WTC11 (cell line): Measurements from ENCODE around the gene AXIN2. TPM values are rescaled to one million over a fixed set of nuclear protein-coding genes. Genes with fewer than 3 reads are reported as not detected.

Experiments used
- ATAC-seq: fragments of 200-7000 bp; cut with Tn5 transposase; 2 replicates; pipeline ENCODE4 v1.10.0; 2021; ENCODE audit warnings: mild to moderate bottlenecking, moderate library complexity
- CTCF ChIA-PET: fragments of 300-600 bp; sonication (Branson Sonifier 250); formaldehyde crosslinking; loops from one replicate; lab custom pipeline; 2021; ENCODE audit warnings: antibody characterized with exemption; lab: Charles Lee
- POLR2A ChIA-PET: fragments of 350-600 bp; sonication (Branson Sonifier 250); formaldehyde crosslinking; loops from one replicate; lab custom pipeline; 2021; ENCODE audit warnings: antibody characterized with exemption; lab: Charles Lee
- DNase-seq: peaks from one replicate; pipeline ENCODE4 v3.0.0; 2021; ENCODE audit warnings: low spot score
- H3K27ac Mint-ChIP-seq: 2 replicates; pipeline ENCODE4 v1.8.0; 2021; ENCODE audit warnings: mixed read lengths
- H3K27me3 Mint-ChIP-seq: 2 replicates; pipeline ENCODE4 v1.8.0; 2021; ENCODE audit warnings: low read depth, mild to moderate bottlenecking, moderate library complexity, mixed read lengths
- H3K36me3 Mint-ChIP-seq: 2 replicates; pipeline ENCODE4 v1.8.0; 2021; ENCODE audit warnings: mixed read lengths
- H3K4me1 Mint-ChIP-seq: 2 replicates; pipeline ENCODE4 v1.8.0; 2022; ENCODE audit warnings: mixed read lengths
- H3K4me3 Mint-ChIP-seq: 2 replicates; pipeline ENCODE4 v1.8.0; 2021; ENCODE audit warnings: mild to moderate bottlenecking, moderate library complexity, mixed read lengths
- H3K9me3 Mint-ChIP-seq: 2 replicates; pipeline ENCODE4 v1.8.0; 2021; ENCODE audit warnings: mixed read lengths
- CREM ChIP-seq: sonication (generic); formaldehyde crosslinking; IDR thresholded peaks from 2 replicates; pipeline ENCODE4 v1.8.1; 2022; ENCODE audit warnings: mild to moderate bottlenecking, missing genetic modification reagents, moderate library complexity
- ELF4 ChIP-seq: sonication (generic); formaldehyde crosslinking; IDR thresholded peaks from 2 replicates; pipeline ENCODE4 v1.8.1; 2022; ENCODE audit warnings: low read depth, mild to moderate bottlenecking, moderate library complexity, missing genetic modification reagents
- ETV6 ChIP-seq: sonication (generic); formaldehyde crosslinking; IDR thresholded peaks from 2 replicates; pipeline ENCODE4 v1.8.1; 2022; ENCODE audit warnings: mild to moderate bottlenecking, missing genetic modification reagents
- FOXJ3 ChIP-seq: sonication (generic); formaldehyde crosslinking; IDR thresholded peaks from 2 replicates; pipeline ENCODE4 v1.9.0; 2021; ENCODE audit warnings: missing genetic modification reagents, mild to moderate bottlenecking, borderline replicate concordance
- FOXK1 ChIP-seq: sonication (generic); formaldehyde crosslinking; IDR thresholded peaks from 2 replicates; pipeline ENCODE4 v1.8.0; 2022; ENCODE audit warnings: mild to moderate bottlenecking, moderate library complexity, missing genetic modification reagents
- GRHL2 ChIP-seq: fragments of 250-450 bp; sonication (Bioruptor Pico); IDR thresholded peaks from 2 replicates; pipeline ENCODE4 v1.8.0; 2022; ENCODE audit warnings: mild to moderate bottlenecking, moderate library complexity; ENCODE audit not compliant: insufficient replicate concordance, severe bottlenecking
- JAZF1 ChIP-seq: fragments of 250-450 bp; sonication (Bioruptor Pico); IDR thresholded peaks from 2 replicates; pipeline ENCODE4 v1.9.0; 2021; ENCODE audit warnings: moderate library complexity, mild to moderate bottlenecking, inconsistent platforms
- MLX ChIP-seq: sonication (generic); formaldehyde crosslinking; IDR thresholded peaks from 2 replicates; pipeline ENCODE4 v1.8.1; 2023; ENCODE audit warnings: mild to moderate bottlenecking, missing genetic modification reagents, moderate library complexity
- NFYB ChIP-seq: sonication (generic); formaldehyde crosslinking; conservative IDR thresholded peaks from 2 replicates; pipeline ENCODE4 v1.8.0; 2022; ENCODE audit warnings: low read depth, missing genetic modification reagents
- OVOL2 ChIP-seq: fragments of 250-450 bp; sonication (Bioruptor Pico); IDR thresholded peaks from 2 replicates; pipeline ENCODE4 v1.9.0; 2021; ENCODE audit warnings: mild to moderate bottlenecking, borderline replicate concordance
- SOX15 ChIP-seq: fragments of 250-450 bp; sonication (Bioruptor Pico); IDR thresholded peaks from 2 replicates; pipeline ENCODE4 v1.9.0; 2021; ENCODE audit warnings: mild to moderate bottlenecking
- TEAD4 ChIP-seq: sonication (generic); formaldehyde crosslinking; IDR thresholded peaks from 2 replicates; pipeline ENCODE4 v1.8.0; 2022; ENCODE audit warnings: mild to moderate bottlenecking, missing genetic modification reagents
- TP53 ChIP-seq: sonication (generic); formaldehyde crosslinking; IDR thresholded peaks from 2 replicates; pipeline ENCODE4 v1.8.1; 2023; ENCODE audit warnings: mild to moderate bottlenecking, missing genetic modification reagents
- ZNF317 ChIP-seq: sonication (generic); formaldehyde crosslinking; IDR thresholded peaks from 2 replicates; pipeline ENCODE4 v1.8.1; 2023; ENCODE audit warnings: low read depth, mild to moderate bottlenecking, moderate library complexity, missing genetic modification reagents, borderline replicate concordance
- ZNF416 ChIP-seq: fragments of 250-450 bp; sonication (Bioruptor Pico); IDR thresholded peaks from 2 replicates; pipeline ENCODE4 v1.9.0; 2021; ENCODE audit warnings: mild to moderate bottlenecking, inconsistent platforms
- ZNF671 ChIP-seq: fragments of 250-450 bp; sonication (Bioruptor Pico); IDR thresholded peaks from 2 replicates; pipeline ENCODE4 v1.8.0; 2021; ENCODE audit warnings: mild to moderate bottlenecking
- total RNA-seq: library from RNA; stranded (reverse); gene quantifications from 3 replicates; pipeline ENCODE4 v1.2.3, GENCODE V29; 2021
- TF ChIP-seq, protein P1 (sequence below): sonication (generic); formaldehyde crosslinking; IDR thresholded peaks from 2 replicates; pipeline ENCODE4 v1.8.0; 2023; ENCODE audit warnings: mild to moderate bottlenecking, missing genetic modification reagents
- TF ChIP-seq, protein P2 (sequence below): sonication (generic); formaldehyde crosslinking; IDR thresholded peaks from 2 replicates; pipeline ENCODE4 v1.8.1; 2022; ENCODE audit warnings: mild to moderate bottlenecking, moderate library complexity, missing genetic modification reagents
- TF ChIP-seq, protein P3 (sequence below): sonication (generic); formaldehyde crosslinking; IDR thresholded peaks from 2 replicates; pipeline ENCODE4 v1.8.0; 2022; ENCODE audit warnings: mild to moderate bottlenecking, missing genetic modification reagents
- TF ChIP-seq, protein P4 (sequence below): sonication (generic); formaldehyde crosslinking; IDR thresholded peaks from 2 replicates; pipeline ENCODE4 v1.8.1; 2023; ENCODE audit warnings: mild to moderate bottlenecking, missing genetic modification reagents, moderate library complexity
- TF ChIP-seq, protein P5 (sequence below): sonication (generic); formaldehyde crosslinking; IDR thresholded peaks from 2 replicates; pipeline ENCODE4 v1.8.1; 2022; ENCODE audit warnings: low read depth, missing genetic modification reagents, borderline replicate concordance

The AXIN2 gene
- total RNA-seq, 1 experiment from 2014 or later, result 35.0 TPM

DNA sequence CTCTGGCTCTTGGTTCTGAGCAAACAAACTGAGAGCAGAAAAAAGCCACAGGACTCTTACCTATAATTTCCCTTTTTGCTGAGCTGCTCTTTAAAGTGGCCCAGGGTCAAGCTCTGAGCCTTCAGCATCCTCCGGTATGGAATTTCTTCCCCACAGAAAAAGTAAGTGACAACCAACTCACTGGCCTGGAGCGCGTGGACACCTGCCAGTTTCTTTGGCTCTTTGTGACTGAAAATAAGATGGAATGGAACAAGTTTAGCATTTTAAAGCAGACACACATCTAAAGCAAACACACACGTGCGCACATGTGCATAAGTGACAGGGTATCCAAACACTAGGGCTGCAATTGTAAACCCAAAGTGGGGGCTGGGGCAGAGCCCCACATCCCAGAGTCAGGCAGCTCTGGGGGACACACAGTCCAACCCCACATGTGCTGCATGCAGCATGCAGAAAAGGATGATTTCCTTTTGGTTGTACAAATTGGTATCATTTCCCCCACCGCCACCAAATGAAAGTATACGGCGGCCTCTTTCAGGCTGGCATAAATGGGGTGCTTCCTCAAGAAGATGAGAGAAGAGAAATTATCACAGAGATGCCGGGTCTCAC lies 27.5 kb downstream of the AXIN2 start:
- H3K9me3 Mint-ChIP-seq, result no peaks in the 10 kb centered on the region
- peaks cover 54% of the 10 kb centered on the region for H3K4me1 Mint-ChIP-seq
- CTCF ChIA-PET, result interaction anchor here (1.0 kb wide), 1 partner anchor 10 kb away, joined by 3 read pairs; no protein-coding TSS in a partner anchor
- H3K27me3 Mint-ChIP-seq, result no peaks in the 10 kb centered on the region
- TF ChIP-seq, protein P1, sequence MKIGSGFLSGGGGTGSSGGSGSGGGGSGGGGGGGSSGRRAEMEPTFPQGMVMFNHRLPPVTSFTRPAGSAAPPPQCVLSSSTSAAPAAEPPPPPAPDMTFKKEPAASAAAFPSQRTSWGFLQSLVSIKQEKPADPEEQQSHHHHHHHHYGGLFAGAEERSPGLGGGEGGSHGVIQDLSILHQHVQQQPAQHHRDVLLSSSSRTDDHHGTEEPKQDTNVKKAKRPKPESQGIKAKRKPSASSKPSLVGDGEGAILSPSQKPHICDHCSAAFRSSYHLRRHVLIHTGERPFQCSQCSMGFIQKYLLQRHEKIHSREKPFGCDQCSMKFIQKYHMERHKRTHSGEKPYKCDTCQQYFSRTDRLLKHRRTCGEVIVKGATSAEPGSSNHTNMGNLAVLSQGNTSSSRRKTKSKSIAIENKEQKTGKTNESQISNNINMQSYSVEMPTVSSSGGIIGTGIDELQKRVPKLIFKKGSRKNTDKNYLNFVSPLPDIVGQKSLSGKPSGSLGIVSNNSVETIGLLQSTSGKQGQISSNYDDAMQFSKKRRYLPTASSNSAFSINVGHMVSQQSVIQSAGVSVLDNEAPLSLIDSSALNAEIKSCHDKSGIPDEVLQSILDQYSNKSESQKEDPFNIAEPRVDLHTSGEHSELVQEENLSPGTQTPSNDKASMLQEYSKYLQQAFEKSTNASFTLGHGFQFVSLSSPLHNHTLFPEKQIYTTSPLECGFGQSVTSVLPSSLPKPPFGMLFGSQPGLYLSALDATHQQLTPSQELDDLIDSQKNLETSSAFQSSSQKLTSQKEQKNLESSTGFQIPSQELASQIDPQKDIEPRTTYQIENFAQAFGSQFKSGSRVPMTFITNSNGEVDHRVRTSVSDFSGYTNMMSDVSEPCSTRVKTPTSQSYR (CRISPR knock-in tag), result no peak
- TF ChIP-seq, protein P2, sequence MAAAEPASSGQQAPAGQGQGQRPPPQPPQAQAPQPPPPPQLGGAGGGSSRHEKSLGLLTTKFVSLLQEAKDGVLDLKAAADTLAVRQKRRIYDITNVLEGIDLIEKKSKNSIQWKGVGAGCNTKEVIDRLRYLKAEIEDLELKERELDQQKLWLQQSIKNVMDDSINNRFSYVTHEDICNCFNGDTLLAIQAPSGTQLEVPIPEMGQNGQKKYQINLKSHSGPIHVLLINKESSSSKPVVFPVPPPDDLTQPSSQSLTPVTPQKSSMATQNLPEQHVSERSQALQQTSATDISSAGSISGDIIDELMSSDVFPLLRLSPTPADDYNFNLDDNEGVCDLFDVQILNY (CRISPR knock-in tag), result no peak
- TF ChIP-seq TP53 (CRISPR knock-in tag), result no peak
- no peak for TF ChIP-seq TEAD4
- TF ChIP-seq FOXK1 (CRISPR knock-in tag), result no peak
- no peak for TF ChIP-seq ETV6 (CRISPR knock-in tag)
- peaks cover 65% of the 10 kb centered on the region for H3K36me3 Mint-ChIP-seq
- H3K27ac Mint-ChIP-seq, result peak overlapping the region; percentile 88
- POLR2A ChIA-PET, result no interaction called here
- H3K4me3 Mint-ChIP-seq, result no peak overlapping the region
- ATAC-seq (no peak), DNase-seq (no peak)

DNA sequence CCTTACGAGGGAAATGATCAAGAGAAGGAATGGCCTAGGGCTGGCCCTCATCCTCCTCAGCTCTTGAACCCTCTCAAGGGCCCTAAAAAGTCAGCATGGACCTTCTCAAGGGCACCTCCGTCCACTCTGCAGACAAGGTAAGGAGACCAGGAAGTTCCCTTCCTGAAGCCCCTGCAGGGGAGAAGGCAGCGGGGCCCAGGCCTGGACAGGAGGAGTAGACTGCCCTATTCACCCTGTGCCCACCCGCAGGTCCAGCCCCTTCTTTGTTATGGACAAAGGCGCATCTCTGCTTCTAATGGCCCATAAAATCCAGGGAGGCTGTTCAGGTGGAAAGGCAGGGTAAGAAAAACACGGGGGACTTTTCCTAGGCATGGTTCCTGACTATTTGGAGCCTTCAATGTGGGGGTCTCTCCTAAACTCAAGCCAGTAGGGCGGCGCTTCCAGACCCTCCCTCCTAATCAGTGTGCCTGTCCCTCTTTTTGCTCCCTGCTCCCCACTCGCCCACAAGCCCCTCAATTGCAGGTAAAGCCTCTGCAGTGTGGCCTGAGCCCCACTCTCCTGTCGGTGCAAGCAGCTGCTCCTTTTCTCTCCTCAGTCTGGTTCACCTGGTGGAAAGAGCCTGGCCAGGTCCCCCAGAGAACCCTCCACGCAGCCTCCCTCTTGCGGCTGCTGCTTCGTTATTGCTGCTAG lies 28.2 kb downstream of the AXIN2 start:
- H3K9me3 Mint-ChIP-seq, result no peaks in the 10 kb centered on the region
- peaks cover 67% of the 10 kb centered on the region for H3K36me3 Mint-ChIP-seq
- ATAC-seq, result no peak
- H3K4me1 Mint-ChIP-seq, result peaks cover 46% of the 10 kb centered on the region
- POLR2A ChIA-PET, result no interaction called here
- H3K27me3 Mint-ChIP-seq, result no peaks in the 10 kb centered on the region
- CTCF ChIA-PET, result interaction anchor here (1.0 kb wide), 1 partner anchor 11 kb away, joined by 3 read pairs; no protein-coding TSS in a partner anchor
- H3K4me3 Mint-ChIP-seq, result no peak overlapping the region; the same call in 1 of the 2 replicates
- TF ChIP-seq ETV6 (CRISPR knock-in tag) (no peak), OVOL2 (CRISPR knock-in tag) (no peak), ZNF317 (no peak), MLX (no peak), GRHL2 (no peak), ZNF671 (CRISPR knock-in tag) (no peak), JAZF1 (CRISPR knock-in tag) (no peak), FOXJ3 (CRISPR knock-in tag) (no peak), ZNF416 (CRISPR knock-in tag) (no peak), NFYB (CRISPR knock-in tag) (no peak), SOX15 (CRISPR knock-in tag) (no peak), ELF4 (no peak), CREM (CRISPR knock-in tag) (no peak)
- TF ChIP-seq, protein P3, sequence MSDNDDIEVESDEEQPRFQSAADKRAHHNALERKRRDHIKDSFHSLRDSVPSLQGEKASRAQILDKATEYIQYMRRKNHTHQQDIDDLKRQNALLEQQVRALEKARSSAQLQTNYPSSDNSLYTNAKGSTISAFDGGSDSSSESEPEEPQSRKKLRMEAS, result no peak
- TF ChIP-seq, protein P1 (CRISPR knock-in tag), result no peak
- TF ChIP-seq, protein P4, sequence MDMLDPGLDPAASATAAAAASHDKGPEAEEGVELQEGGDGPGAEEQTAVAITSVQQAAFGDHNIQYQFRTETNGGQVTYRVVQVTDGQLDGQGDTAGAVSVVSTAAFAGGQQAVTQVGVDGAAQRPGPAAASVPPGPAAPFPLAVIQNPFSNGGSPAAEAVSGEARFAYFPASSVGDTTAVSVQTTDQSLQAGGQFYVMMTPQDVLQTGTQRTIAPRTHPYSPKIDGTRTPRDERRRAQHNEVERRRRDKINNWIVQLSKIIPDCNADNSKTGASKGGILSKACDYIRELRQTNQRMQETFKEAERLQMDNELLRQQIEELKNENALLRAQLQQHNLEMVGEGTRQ (CRISPR knock-in tag), result no peak
- TF ChIP-seq, protein P5, sequence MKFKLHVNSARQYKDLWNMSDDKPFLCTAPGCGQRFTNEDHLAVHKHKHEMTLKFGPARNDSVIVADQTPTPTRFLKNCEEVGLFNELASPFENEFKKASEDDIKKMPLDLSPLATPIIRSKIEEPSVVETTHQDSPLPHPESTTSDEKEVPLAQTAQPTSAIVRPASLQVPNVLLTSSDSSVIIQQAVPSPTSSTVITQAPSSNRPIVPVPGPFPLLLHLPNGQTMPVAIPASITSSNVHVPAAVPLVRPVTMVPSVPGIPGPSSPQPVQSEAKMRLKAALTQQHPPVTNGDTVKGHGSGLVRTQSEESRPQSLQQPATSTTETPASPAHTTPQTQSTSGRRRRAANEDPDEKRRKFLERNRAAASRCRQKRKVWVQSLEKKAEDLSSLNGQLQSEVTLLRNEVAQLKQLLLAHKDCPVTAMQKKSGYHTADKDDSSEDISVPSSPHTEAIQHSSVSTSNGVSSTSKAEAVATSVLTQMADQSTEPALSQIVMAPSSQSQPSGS (CRISPR knock-in tag), result no peak
- TF ChIP-seq, all 79 proteins: peak for 0
- H3K27ac Mint-ChIP-seq, result no peak overlapping the region
- no peak for DNase-seq
